Type B pancreatic cell (in vitro differentiated cells): ENCODE measurements around the gene GABARAPL1. TPM values are rescaled to one million over a fixed set of nuclear protein-coding genes. Genes with fewer than 3 reads are reported as not detected.
"Not testable (repeated sequence)": the region's sequence is repeated elsewhere in the genome, so short reads cannot be mapped to it uniquely, and the experiment has no call there.

Experiments used
- DNase-seq: peaks from one replicate; pipeline ENCODE4 v3.0.0; 2021; ENCODE audit warnings: mixed read lengths; ENCODE audit not compliant: unreplicated experiment; ENCODE audit errors: extremely low spot score
- H3K27ac Mint-ChIP-seq: 2 replicates; pipeline ENCODE4 v1.8.0; 2021; ENCODE audit warnings: mild to moderate bottlenecking, mixed read lengths
- H3K27me3 Mint-ChIP-seq: 2 replicates; pipeline ENCODE4 v1.8.0; 2021; ENCODE audit warnings: mixed read lengths
- H3K36me3 Mint-ChIP-seq: 2 replicates; pipeline ENCODE4 v1.8.0; 2021; ENCODE audit warnings: mixed read lengths
- H3K4me1 Mint-ChIP-seq: one replicate; pipeline ENCODE4 v1.8.0; 2021; ENCODE audit warnings: mixed read lengths; ENCODE audit not compliant: unreplicated experiment
- H3K4me3 Mint-ChIP-seq: 2 replicates; pipeline ENCODE4 v1.8.0; 2021; ENCODE audit warnings: mild to moderate bottlenecking, mixed read lengths
- H3K9me3 Mint-ChIP-seq: 2 replicates; pipeline ENCODE4 v1.8.0; 2021; ENCODE audit warnings: mixed read lengths
- CTCF ChIP-seq: fragments of 200-600 bp; sonication (generic); conservative IDR thresholded peaks from 2 replicates; pipeline ENCODE4 v1.5.0; 2021; ENCODE audit warnings: antibody characterized with exemption, mild to moderate bottlenecking
- total RNA-seq: library from RNA; stranded (reverse); gene quantifications from 2 replicates; pipeline ENCODE4 v1.2.1, GENCODE V29; 2021; ENCODE audit warnings: low replicate concordance

GABARAPL1 gene
- total RNA-seq, 1 donor from 2014 or later, result 43.5 TPM

- Mint-ChIP-seq H3K36me3 (peaks cover 61% of the 10 kb centered on the region), H3K27me3 (no peaks in the 10 kb centered on the region), H3K4me3 (no peak overlapping the region), H3K9me3 (no peaks in the 10 kb centered on the region), H3K27ac (peak overlapping the region; percentile 63), H3K4me1 (no peaks in the 10 kb centered on the region)
- no peak for TF ChIP-seq CTCF
- no peak for DNase-seq
Observed at GRCh38 chr12:10221846-10222245, 9.2 kb downstream of the GABARAPL1 start.

GRCh38 chr12:10223208-10223607, 10.5 kb downstream of the GABARAPL1 start:
- no peaks in the 10 kb centered on the region for H3K9me3 Mint-ChIP-seq
- H3K4me3 Mint-ChIP-seq, result no peak overlapping the region
- H3K27me3 Mint-ChIP-seq, result no peaks in the 10 kb centered on the region
- no peaks in the 10 kb centered on the region for H3K4me1 Mint-ChIP-seq
- peak overlapping the region; percentile 31 for H3K27ac Mint-ChIP-seq
- no peak for DNase-seq
- TF ChIP-seq CTCF, result no peak
- peaks cover 59% of the 10 kb centered on the region for H3K36me3 Mint-ChIP-seq

- not testable (repeated sequence) for DNase-seq, H3K4me1 Mint-ChIP-seq, H3K4me3 Mint-ChIP-seq, H3K9me3 Mint-ChIP-seq, H3K27me3 Mint-ChIP-seq, H3K27ac Mint-ChIP-seq
- H3K36me3 Mint-ChIP-seq, result peaks cover 52% of the 10 kb centered on the region
Observed at GRCh38 chr12:10225426-10225825, 12.7 kb downstream of the GABARAPL1 start.

- Mint-ChIP-seq H3K27me3 (no peaks in the 10 kb centered on the region), H3K4me1 (no peaks in the 10 kb centered on the region), H3K27ac (peak overlapping the region; percentile 64), H3K9me3 (no peaks in the 10 kb centered on the region), H3K4me3 (no peak overlapping the region), H3K36me3 (peaks cover 46% of the 10 kb centered on the region)
- TF ChIP-seq CTCF, result no peak
- no peak for DNase-seq
Observed at GRCh38 chr12:10226086-10226485, 13.4 kb downstream of the GABARAPL1 start.

- H3K9me3 Mint-ChIP-seq, result no peaks in the 10 kb centered on the region
- DNase-seq, result no peak
- no peak for TF ChIP-seq CTCF
Observed at GRCh38 chr12:10226731-10227130, 14.1 kb downstream of the GABARAPL1 start.

GRCh38 chr12:10227648-10228047, 15.0 kb downstream of the GABARAPL1 start:
- TF ChIP-seq CTCF, result no peak
- Mint-ChIP-seq H3K4me3 (no peak overlapping the region), H3K9me3 (no peaks in the 10 kb centered on the region), H3K27ac (no peak overlapping the region), H3K36me3 (peaks cover 30% of the 10 kb centered on the region), H3K4me1 (no peaks in the 10 kb centered on the region), H3K27me3 (no peaks in the 10 kb centered on the region)
- no peak for DNase-seq

More at GRCh38 chr12:10226731-10227130, 14.1 kb downstream of the GABARAPL1 start:
- no peak overlapping the region for H3K4me3 Mint-ChIP-seq
- H3K27ac Mint-ChIP-seq, result peak overlapping the region; percentile 64
- H3K27me3 Mint-ChIP-seq, result no peaks in the 10 kb centered on the region
- peaks cover 40% of the 10 kb centered on the region for H3K36me3 Mint-ChIP-seq
- H3K4me1 Mint-ChIP-seq, result no peaks in the 10 kb centered on the region
